Astrocyte of the spinal cord (primary cell): ENCODE data around the gene MAML3.

ENCODE experiments used
- DNase-seq: peaks from one replicate; pipeline ENCODE4 v3.0.0; 2011; ENCODE audit warnings: low read depth, low spot score
- H3K4me3 ChIP-seq: 2 replicates; pipeline ENCODE4 v1.5.1; 2011; ENCODE audit warnings: low read depth, mild to moderate bottlenecking, low read length, moderate library complexity
- in situ Hi-C: cut with HindIII; loops from 2 replicates; pipeline ENCODE4 v1.10.0; 2017; ENCODE audit warnings: low sequenced_read_pairs
- TF ChIP-seq, protein P1 (sequence below): IDR thresholded peaks from 2 replicates; pipeline ENCODE4 v1.5.1; 2012; ENCODE audit warnings: low read depth, mild to moderate bottlenecking, low read length, inconsistent platforms

MAML3 gene

GRCh38 chr4:140153718-140154571, at the start of gene MAML3:
Gene MAML3, minus strand, starts transcription at chr4:140154184. Its CDS starts 857 bp downstream, at chr4:140153327.
- TF ChIP-seq, protein P1, sequence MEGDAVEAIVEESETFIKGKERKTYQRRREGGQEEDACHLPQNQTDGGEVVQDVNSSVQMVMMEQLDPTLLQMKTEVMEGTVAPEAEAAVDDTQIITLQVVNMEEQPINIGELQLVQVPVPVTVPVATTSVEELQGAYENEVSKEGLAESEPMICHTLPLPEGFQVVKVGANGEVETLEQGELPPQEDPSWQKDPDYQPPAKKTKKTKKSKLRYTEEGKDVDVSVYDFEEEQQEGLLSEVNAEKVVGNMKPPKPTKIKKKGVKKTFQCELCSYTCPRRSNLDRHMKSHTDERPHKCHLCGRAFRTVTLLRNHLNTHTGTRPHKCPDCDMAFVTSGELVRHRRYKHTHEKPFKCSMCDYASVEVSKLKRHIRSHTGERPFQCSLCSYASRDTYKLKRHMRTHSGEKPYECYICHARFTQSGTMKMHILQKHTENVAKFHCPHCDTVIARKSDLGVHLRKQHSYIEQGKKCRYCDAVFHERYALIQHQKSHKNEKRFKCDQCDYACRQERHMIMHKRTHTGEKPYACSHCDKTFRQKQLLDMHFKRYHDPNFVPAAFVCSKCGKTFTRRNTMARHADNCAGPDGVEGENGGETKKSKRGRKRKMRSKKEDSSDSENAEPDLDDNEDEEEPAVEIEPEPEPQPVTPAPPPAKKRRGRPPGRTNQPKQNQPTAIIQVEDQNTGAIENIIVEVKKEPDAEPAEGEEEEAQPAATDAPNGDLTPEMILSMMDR, result no peak
- peak within 1 kb of the TSS; percentile 86 for H3K4me3 ChIP-seq
- in situ Hi-C loops, result no loop called here
- peak; percentile 98 for DNase-seq

DNA sequence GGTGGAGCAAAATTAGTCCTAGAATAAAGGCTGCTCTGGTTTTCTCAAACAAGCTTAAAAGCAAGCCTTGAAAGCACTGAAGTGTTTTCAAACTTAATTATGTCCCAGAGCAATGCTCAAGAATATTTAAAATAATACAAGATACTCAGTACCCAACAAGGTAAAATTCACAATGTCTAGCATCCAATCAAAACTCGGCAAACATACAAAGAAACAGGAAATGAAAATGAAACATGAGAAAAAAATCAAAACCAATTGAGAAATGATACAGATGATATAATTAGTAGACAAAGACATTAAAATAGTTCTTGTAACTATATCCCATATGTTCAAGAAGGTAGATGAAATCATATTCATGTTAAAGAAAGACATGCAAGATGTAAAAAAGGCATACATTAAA, 45.0 kb upstream of the MAML3 start:
- in situ Hi-C loops, result no loop called here
- no peak for DNase-seq
- no peak overlapping the region for H3K4me3 ChIP-seq
- TF ChIP-seq, protein P1, result no peak

DNA sequence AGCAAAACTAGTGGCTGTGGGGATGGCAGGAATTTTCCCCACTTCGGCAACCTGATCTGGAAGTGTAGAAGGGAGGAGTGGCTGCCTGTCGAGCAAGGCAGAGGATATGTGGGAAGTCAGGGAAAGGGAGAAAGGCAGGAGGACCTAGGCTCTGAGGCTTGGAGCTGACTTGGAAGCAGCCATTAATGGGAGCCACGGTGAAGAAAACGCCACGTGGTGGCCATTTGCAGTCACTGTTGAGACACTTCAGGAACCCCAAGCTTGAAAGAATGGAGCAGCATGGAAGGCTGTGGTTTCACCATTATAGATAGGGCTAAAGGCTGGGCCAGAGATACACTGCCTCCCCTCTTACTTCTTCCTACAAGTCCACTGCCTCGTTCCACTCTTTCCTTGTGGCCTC, 41.8 kb upstream of the MAML3 start:
- TF ChIP-seq, protein P1, result no peak
- DNase-seq, result no peak
- no peak overlapping the region for H3K4me3 ChIP-seq
- in situ Hi-C loops, result no loop called here

- in situ Hi-C loops, result no loop called here
- no peak for DNase-seq
- TF ChIP-seq, protein P1, result no peak
- H3K4me3 ChIP-seq, result no peak overlapping the region
Observed at GRCh38 chr4:140189805-140190204, 35.8 kb upstream of the MAML3 start.

DNA sequence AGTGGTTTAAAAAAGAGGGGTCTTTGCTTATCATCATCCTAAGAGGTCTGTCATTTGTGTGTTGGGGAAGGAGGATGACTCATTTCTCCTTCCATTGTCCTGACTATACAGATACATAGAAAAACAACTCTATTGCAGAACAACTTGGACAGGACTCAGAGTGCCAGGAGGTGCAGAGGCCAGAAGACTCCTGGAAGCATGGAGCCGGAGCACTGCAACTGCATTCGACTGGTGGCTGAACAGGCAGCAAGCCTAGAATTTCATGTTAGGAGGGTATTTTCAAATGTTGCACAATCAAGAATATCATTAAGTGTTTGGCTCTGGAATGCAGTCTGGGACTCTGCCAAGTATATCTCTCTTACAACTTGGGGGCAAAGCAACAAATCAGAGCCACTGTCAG, 35.0 kb upstream of the MAML3 start:
- peak; percentile 57 for DNase-seq
- TF ChIP-seq, protein P1, result no peak
- in situ Hi-C loops, result no loop called here
- no peak overlapping the region for H3K4me3 ChIP-seq

- peak; percentile 16 for DNase-seq
- no peak overlapping the region for H3K4me3 ChIP-seq
- TF ChIP-seq, protein P1, result no peak
- in situ Hi-C loops, result no loop called here
Observed at GRCh38 chr4:140187316-140187695, 33.3 kb upstream of the MAML3 start.
